CD14-positive monocyte (primary cell): ENCODE measurements around the gene TACR1. TPM values are rescaled to one million over a fixed set of nuclear protein-coding genes. Genes with fewer than 3 reads are reported as not detected.

Experiments
- DNase-seq, 3 donors: peaks; one replicate each; pipeline ENCODE4 v3.0.0-alpha.2; 2011 to 2022
- H2AFZ ChIP-seq: 2 replicates; pipeline ENCODE4 v1.6.0; 2012; ENCODE audit warnings: mild to moderate bottlenecking, low read depth, low read length, inconsistent platforms; ENCODE audit not compliant: insufficient read depth, poor library complexity, severe bottlenecking
- H3K27ac ChIP-seq, 2 donors: 1 replicate in 1 of 2; 2 replicates in 1 of 2; pipeline ENCODE4 v1.5.1; 2012 to 2013; ENCODE audit warnings: low read length in 2 of 2, control low read depth in 1 of 2, inconsistent platforms in 1 of 2, low read depth in 1 of 2, mild to moderate bottlenecking in 1 of 2
- H3K27me3 ChIP-seq, 2 donors: one replicate each; pipeline versions ENCODE4 v1.6.0 to v1.6.1; 2011 to 2013; ENCODE audit warnings: low read length in 2 of 2; ENCODE audit not compliant: control insufficient read depth in 2 of 2, insufficient read depth in 2 of 2
- H3K36me3 ChIP-seq, 2 donors: replicated peaks in 1 of 2; 1 replicate in 1 of 2; 2 replicates in 1 of 2; pipeline versions ENCODE4 v1.5.1 to v1.6.1; 2012 to 2013; ENCODE audit warnings: low read length in 2 of 2, control low read depth in 1 of 2, inconsistent platforms in 1 of 2, mild to moderate bottlenecking in 1 of 2; ENCODE audit not compliant: insufficient read depth in 2 of 2, control insufficient read depth in 1 of 2
- H3K4me1 ChIP-seq, 2 donors: 1 replicate in 1 of 2; 2 replicates in 1 of 2; pipeline versions ENCODE4 v1.5.1 to v1.6.1; 2012 to 2013; ENCODE audit warnings: low read length in 2 of 2, control low read depth in 1 of 2, inconsistent platforms in 1 of 2, mild to moderate bottlenecking in 1 of 2, moderate library complexity in 1 of 2; ENCODE audit not compliant: insufficient read depth in 2 of 2, control insufficient read depth in 1 of 2
- H3K4me2 ChIP-seq: replicated peaks from 2 replicates; pipeline ENCODE3; 2012; ENCODE audit warnings: low read length, moderate library complexity, mild to moderate bottlenecking; ENCODE audit not compliant: poor library complexity, severe bottlenecking; ENCODE audit errors: extremely low read depth
- H3K4me3 ChIP-seq, 3 experiments: fragments of 200-600 bp in 1 of 3; sonication (generic) in 1 of 3; replicated peaks in 1 of 3; 1 replicate in 2 of 3; 2 replicates in 1 of 3; pipeline ENCODE4 v1.5.1; 2011 to 2013; ENCODE audit warnings: low read length in 3 of 3, mild to moderate bottlenecking in 3 of 3, control low read depth in 2 of 3, low read depth in 2 of 3, inconsistent platforms in 1 of 3, moderate library complexity in 1 of 3
- H3K79me2 ChIP-seq: 2 replicates; pipeline ENCODE4 v1.6.0; 2012; ENCODE audit warnings: mild to moderate bottlenecking, control low read depth, inconsistent platforms, low read length, moderate library complexity; ENCODE audit not compliant: insufficient read depth
- H3K9ac ChIP-seq: 2 replicates; pipeline ENCODE4 v1.6.0; 2017; ENCODE audit warnings: low read length, mild to moderate bottlenecking; ENCODE audit not compliant: insufficient read depth, poor library complexity, severe bottlenecking
- H3K9me3 ChIP-seq, 2 donors: replicated peaks in 1 of 2; 1 replicate in 1 of 2; 2 replicates in 1 of 2; pipeline versions ENCODE4 v1.5.1 to v1.6.1; 2012 to 2013; ENCODE audit warnings: low read length in 2 of 2, control low read depth in 1 of 2; ENCODE audit not compliant: control insufficient read depth in 1 of 2, insufficient read depth in 1 of 2
- H4K20me1 ChIP-seq: 2 replicates; pipeline ENCODE4 v1.6.0; 2012; ENCODE audit warnings: mild to moderate bottlenecking, low read length, control low read depth, moderate library complexity; ENCODE audit not compliant: insufficient read depth
- H3K27ac Mint-ChIP-seq, 7 donors: one replicate each; pipeline ENCODE4 v1.8.0; 2020; ENCODE audit warnings: mild to moderate bottlenecking in 7 of 7, mixed read lengths in 7 of 7, moderate library complexity in 6 of 7, inconsistent platforms in 2 of 7
- H3K27me3 Mint-ChIP-seq, 3 donors: one replicate each; pipeline ENCODE4 v1.8.0; 2021 to 2022; ENCODE audit warnings: low read depth in 3 of 3, mild to moderate bottlenecking in 3 of 3, mixed read lengths in 3 of 3, moderate library complexity in 3 of 3, inconsistent platforms in 1 of 3
- H3K36me3 Mint-ChIP-seq, 2 donors: one replicate each; pipeline ENCODE4 v1.8.0; 2020; ENCODE audit warnings: mixed read lengths in 2 of 2, inconsistent platforms in 1 of 2, mild to moderate bottlenecking in 1 of 2
- H3K4me1 Mint-ChIP-seq: one replicate; pipeline ENCODE4 v1.8.0; 2020; ENCODE audit warnings: mild to moderate bottlenecking, mixed read lengths
- H3K4me3 Mint-ChIP-seq, 2 donors: one replicate each; pipeline ENCODE4 v1.8.0; 2020; ENCODE audit warnings: mild to moderate bottlenecking in 2 of 2, mixed read lengths in 2 of 2, moderate library complexity in 1 of 2
- H3K9me3 Mint-ChIP-seq, 7 donors: one replicate each; pipeline ENCODE4 v1.8.0; 2020 to 2022; ENCODE audit warnings: mixed read lengths in 7 of 7, mild to moderate bottlenecking in 6 of 7, moderate library complexity in 6 of 7, inconsistent platforms in 2 of 7
- CTCF ChIP-seq: fragments of 200-600 bp; IDR thresholded peaks from one replicate; pipeline ENCODE4 v1.8.0; 2022; ENCODE audit warnings: antibody characterized with exemption, mild to moderate bottlenecking
- WGBS: methylation state at CpG from one replicate; pipeline ENCODE4 v1.1.5; 2013; ENCODE audit warnings: missing lambda C conversion rate; ENCODE audit not compliant: insufficient coverage; 5-methylcytosine and 5-hydroxymethylcytosine counted together
- intact Hi-C, 2 donors: fragments of 100-400 bp; cut with micrococcal nuclease; formaldehyde crosslinking; loops; one replicate each; pipeline versions ENCODE4 v1.15.0 to v1.15.1; 2023
- polyA plus RNA-seq, 3 donors: library from polyadenylated mRNA; depleted of rRNA in 1 of 3; unstranded in 2 of 3; stranded (reverse) in 1 of 3; fragments of 300-500 nt in 2 of 3; fragments of >200 nt in 1 of 3; fragmentation: Illumina TruSeq in 2 of 3; gene quantifications; 1 replicate in 2 of 3; 2 replicates in 1 of 3; pipeline ENCODE4 v1.2.3, GENCODE V29; 2012 to 2021

TACR1 gene
- polyA plus RNA-seq, 3 donors, result not detected

GRCh38 chr2:75133621-75134570, 65.4 kb downstream of the TACR1 start:
- Histone ChIP-seq H3K27me3 (no peaks in the 10 kb centered on the region), H4K20me1 (no peaks in the 10 kb centered on the region), H3K79me2 (no peaks in the 10 kb centered on the region), H3K36me3 (no peaks in the 10 kb centered on the region), H3K9ac (no peak overlapping the region), H3K4me3 (no peak overlapping the region), H3K4me2 (no peak overlapping the region), H3K4me1 (no peaks in the 10 kb centered on the region), H3K27ac (no peak overlapping the region), H3K9me3 (no peaks in the 10 kb centered on the region), H2AFZ (no peak overlapping the region)
- no peak for DNase-seq
- Mint-ChIP-seq H3K9me3 (no peaks in the 10 kb centered on the region), H3K27ac (no peak overlapping the region), H3K36me3 (no peaks in the 10 kb centered on the region), H3K4me1 (no peaks in the 10 kb centered on the region), H3K4me3 (no peak overlapping the region), H3K27me3 (peaks cover 0 to 3% (median 2%) of the 10 kb centered on the region in 3 donors)
- WGBS, result 71% methylated on average over 5 of the region's 9 CpGs
- intact Hi-C loops, result no loop called here
- TF ChIP-seq CTCF, result no peak

- intact Hi-C loops, result no loop called here
- Histone ChIP-seq H3K36me3 (no peaks in the 10 kb centered on the region), H3K4me1 (no peaks in the 10 kb centered on the region), H3K9ac (no peak overlapping the region), H4K20me1 (no peaks in the 10 kb centered on the region), H2AFZ (no peak overlapping the region), H3K4me3 (no peak overlapping the region), H3K9me3 (no peaks in the 10 kb centered on the region), H3K79me2 (no peaks in the 10 kb centered on the region), H3K4me2 (no peak overlapping the region), H3K27ac (no peak overlapping the region), H3K27me3 (peaks cover 0 to 4% of the 10 kb centered on the region in 2 donors)
- Mint-ChIP-seq H3K36me3 (no peaks in the 10 kb centered on the region), H3K27me3 (peaks cover 0 to 3% (median 2%) of the 10 kb centered on the region in 3 donors), H3K27ac (no peak overlapping the region), H3K9me3 (peaks cover 0 to 1% (median 0%) of the 10 kb centered on the region in 7 donors), H3K4me1 (no peaks in the 10 kb centered on the region), H3K4me3 (no peak overlapping the region)
- no peak for DNase-seq
- no peak for TF ChIP-seq CTCF
- 0% methylated on average over 1 of the region's 1 CpG for WGBS
Observed at GRCh38 chr2:75130171-75130570, 69.1 kb downstream of the TACR1 start.
